SK-MEL-5 (cell line): ENCODE measurements around the gene COL9A3. TPM values are rescaled to one million over a fixed set of nuclear protein-coding genes. Genes with fewer than 3 reads are reported as not detected.

Source experiments
- DNase-seq: peaks from one replicate; pipeline ENCODE4 v3.0.0-alpha.2; 2016; ENCODE audit warnings: low read depth, low spot score
- in situ Hi-C: cut with HindIII; loops from 2 replicates; pipeline ENCODE4 v1.10.0; 2016; ENCODE audit warnings: low sequenced_read_pairs, high pct_unique_total_duplicates, low pct_unique_long_range_greater_than_20kb
- total RNA-seq: library from RNA; depleted of rRNA; stranded (reverse); fragments of >200 nt; shearing (Covaris generic); gene quantifications from 2 replicates; pipeline ENCODE4 v1.2.3, GENCODE V29; 2014

Gene COL9A3
- total RNA-seq, 1 experiment from 2014 or later: 8.6 TPM

GRCh38 chr20:62826646-62827310 is 9.9 kb downstream of the COL9A3 start:
- in situ Hi-C loops: no loop called here
- no peak for DNase-seq

DNA sequence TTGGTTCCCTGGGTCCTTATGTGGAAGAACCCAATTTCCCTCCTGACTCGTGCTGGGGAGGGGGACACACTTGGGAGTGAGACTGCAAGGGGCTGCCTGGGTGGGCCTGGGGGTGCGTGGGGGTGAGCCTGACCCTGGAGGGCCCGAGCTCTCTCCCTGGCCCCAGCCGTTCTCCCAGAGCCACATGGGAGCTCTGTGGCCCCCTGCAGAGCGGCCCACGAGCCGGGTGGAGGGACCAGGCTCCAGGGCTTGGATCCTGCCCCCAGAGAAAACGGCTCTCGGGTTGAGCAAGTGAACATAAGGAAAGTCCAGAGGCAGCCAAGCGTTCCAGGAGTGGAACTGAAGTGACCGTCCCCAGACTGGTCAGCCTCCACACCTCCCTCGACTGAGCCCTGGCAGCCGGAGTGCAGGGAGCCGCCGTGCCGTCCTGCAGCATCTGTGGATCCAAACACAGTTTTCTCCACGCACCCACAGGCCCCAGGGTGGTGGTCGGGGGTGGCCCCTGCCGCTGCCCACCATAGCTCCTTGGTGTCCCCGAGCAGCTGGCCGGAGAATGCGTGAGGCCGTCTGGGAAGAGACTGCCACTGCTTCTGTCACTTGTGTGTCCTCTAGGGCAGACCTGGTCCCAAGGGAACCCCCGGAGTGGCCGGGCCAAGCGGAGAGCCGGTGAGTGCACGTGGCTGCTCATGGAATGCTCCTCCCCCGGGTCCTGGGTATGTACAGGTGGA is 10.6 kb downstream of the COL9A3 start:
- in situ Hi-C loops: no loop called here

DNA sequence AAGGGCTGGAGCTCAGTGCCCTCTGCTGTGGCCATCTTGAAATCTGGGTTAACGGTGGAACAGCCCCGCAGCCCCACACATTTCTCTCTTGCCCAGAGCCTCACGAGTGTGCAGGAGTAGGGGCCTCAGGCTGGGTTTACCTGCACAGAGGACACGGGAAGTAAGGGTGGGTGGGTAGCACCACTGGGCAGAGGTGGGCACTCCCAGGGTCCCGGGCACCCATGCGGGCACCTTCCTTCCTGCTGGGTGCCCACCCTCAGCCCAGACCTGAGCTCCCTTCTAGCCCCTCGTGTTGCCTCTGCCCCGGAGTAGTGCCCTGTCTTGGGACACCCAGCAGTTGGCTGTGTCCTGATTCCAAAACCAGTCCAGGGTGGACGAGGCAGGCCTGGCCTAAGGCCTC is 11.2 kb downstream of the COL9A3 start:
- no peak for DNase-seq
- in situ Hi-C loops: no loop called here

More for the DNA sequence above, 10.6 kb downstream of the COL9A3 start:
- DNase-seq: no peak

GRCh38 chr20:62828511-62829230 is 11.8 kb downstream of the COL9A3 start:
- in situ Hi-C loops: no loop called here
- DNase-seq: no peak

GRCh38 chr20:62829231-62830230 is 12.7 kb downstream of the COL9A3 start:
- no peak for DNase-seq
- in situ Hi-C loops: no loop called here

DNA sequence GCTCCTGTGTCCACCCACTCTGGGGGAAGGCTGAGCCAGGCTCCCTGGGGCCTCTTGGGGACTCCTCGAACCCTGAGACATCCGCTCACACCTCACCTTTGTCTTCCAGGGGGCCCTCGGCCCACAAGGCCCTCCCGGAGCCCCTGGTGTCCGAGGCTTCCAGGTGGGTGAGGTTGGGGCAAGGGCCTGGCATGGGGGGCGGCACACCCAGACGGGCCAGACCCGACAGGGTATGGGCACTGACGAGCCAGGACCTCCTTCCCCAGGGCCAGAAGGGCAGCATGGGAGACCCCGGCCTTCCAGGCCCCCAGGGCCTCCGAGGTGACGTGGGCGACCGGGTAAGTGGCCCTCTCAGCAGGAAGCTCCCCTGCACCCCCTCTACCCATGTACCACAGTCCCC is 13.4 kb downstream of the COL9A3 start:
- DNase-seq: no peak
- in situ Hi-C loops: no loop called here

DNA sequence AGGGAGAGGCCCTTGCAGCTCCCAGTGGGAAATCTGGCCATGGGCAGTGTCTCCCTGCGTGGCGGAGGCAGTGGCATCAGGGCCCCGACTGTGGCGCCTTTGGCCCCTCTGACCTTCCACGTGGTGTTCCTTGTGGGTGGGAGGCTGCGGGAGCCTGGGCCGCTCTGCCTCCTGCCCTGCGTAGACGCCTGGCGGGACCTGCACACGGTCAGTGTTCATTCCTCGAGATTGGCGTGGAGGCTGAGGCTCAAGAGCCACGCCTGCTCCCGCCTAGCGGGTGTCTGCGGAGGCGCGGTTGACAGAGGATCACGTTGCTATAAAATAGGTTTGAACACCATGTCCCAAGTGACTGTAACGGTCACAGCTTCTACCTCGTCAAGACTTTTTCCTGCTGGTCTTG is 14.0 kb downstream of the COL9A3 start:
- in situ Hi-C loops: no loop called here
- DNase-seq: no peak

DNA sequence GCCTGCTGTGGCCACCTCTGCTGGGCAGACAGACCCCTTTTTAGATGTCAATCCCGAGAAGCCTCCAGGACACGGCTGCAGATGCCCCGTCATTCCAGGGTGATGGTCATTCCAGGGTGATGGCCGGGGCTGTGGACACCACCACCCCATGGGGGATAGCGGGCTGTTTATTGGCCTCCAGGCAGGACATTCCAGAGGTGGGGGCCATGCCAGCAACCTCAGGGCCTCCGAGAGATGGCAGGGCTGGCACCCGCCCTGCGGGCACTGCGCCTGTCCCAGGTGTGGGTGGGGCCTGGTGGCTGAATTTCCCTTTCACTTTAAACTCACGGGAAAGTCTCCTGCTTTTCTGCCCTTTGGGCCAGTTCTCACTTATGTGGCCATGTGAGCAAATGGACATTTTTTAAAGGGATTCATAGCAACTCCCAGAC is 14.5 kb downstream of the COL9A3 start:
- in situ Hi-C loops: no loop called here
- DNase-seq: no peak

DNA sequence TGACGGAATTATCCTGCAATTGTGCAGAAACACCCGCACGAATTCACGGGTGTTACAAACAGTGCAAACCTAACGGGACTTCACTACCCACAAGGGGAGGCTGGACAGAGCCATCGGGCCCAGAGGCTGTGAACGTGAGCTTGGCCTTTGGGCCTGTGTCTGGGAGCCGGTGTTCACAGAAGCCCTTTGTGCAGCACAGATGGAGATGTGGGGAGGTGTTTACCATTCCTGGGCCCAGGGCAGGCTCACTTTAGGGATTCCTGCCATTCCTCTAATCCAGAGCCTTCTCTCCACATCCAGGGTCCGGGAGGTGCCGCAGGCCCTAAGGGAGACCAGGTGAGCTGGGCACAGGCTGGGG is 15.0 kb downstream of the COL9A3 start:
- in situ Hi-C loops: no loop called here
- DNase-seq: no peak

DNA sequence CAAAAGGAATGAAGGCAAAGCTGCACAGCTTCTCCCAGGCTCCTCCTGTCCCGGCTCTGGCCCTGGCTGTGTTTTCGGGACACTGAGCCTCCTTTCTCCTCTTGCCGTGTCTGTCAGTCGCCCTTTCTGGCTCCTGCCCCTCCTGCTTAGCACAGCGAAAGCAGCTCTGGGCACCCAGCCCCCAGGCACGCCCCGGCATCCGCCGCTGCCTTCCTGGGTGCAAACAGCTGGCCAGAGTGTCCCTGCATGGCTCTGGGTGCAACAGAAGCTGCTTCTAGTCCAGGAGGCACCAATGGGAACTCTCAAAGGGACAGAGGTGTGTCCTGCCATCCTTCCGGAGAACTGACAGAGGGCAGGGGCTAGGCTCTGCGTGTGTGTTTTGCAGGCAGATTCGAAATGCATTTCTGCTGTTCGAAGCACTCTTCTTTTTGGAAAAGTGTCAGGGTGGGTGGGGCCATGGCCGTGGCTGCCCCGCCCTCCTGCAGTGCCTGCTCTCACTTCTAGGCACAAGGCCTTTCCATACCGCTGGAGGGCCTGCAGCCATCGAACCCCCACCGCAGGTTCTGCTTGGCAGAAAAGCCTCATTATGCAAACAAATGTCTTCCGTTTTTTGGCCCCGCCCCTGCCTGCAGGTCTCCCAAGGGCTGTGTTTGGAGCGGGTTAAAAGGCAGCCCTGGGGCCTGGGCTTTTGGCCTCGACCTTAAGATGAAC is 15.5 kb downstream of the COL9A3 start:
- no peak for DNase-seq

GRCh38 chr20:62832951-62833391 is 16.1 kb downstream of the COL9A3 start:
- DNase-seq: no peak
- in situ Hi-C loops: no loop called here

More for the DNA sequence above, 15.5 kb downstream of the COL9A3 start:
- in situ Hi-C loops: no loop called here

GRCh38 chr20:62834967-62835730 is 18.3 kb downstream of the COL9A3 start:
- in situ Hi-C loops: no loop called here
- no peak for DNase-seq

GRCh38 chr20:62835931-62836861 is 19.3 kb downstream of the COL9A3 start:
- DNase-seq: no peak
- in situ Hi-C loops: no loop called here

DNA sequence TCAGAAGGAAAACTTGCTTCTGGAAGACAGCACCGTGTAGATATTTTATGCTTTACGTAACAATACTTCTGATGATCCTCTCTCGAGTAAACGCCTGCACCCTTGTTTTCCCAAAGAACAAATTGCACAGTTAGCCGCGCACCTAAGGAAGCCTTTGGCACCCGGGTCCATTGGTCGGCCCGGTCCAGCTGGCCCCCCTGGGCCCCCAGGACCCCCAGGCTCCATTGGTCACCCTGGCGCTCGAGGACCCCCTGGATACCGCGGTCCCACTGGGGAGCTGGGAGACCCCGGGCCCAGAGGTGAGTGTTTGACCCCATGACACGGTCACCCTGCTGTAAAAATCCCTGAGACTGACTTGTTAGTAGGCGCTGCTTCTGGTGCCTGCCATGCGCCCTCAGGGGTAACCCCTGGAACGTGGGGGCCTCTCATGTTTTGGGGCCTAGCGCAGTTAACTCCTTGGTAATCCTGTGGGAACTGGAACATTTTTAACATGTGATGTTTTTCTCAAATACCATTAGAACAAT is 20.2 kb downstream of the COL9A3 start:
- in situ Hi-C loops: no loop called here
- DNase-seq: no peak

DNA sequence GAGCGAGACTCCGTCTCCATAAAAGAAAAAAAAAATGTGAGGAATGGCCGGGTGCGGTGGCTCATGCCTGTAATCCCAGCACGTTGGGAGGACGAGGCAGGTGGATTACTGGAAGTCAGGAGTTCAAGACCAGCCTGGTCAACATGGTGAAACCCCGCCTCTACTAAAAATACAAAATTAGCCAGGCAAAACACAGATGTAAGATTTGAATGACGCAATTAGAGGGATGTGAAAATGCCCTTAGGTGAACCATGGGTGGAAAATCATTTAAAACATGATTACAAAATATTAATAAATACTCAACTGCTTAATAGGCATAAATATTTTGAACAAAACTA is 20.9 kb downstream of the COL9A3 start:
- no peak for DNase-seq
- in situ Hi-C loops: no loop called here
